KMS-11 (cell line): ENCODE data around the gene C2.
"Not testable (repeated sequence)": the region's sequence is repeated elsewhere in the genome, so short reads cannot be mapped to it uniquely, and the experiment has no call there.

Experiments used
- H2AFZ ChIP-seq: fragments of 200-600 bp; sonication (generic); 2 replicates; pipeline ENCODE4 v1.6.1; 2016; ENCODE audit warnings: antibody characterized with exemption, mixed run types, low read depth
- H3K27ac ChIP-seq: fragments of 200-600 bp; sonication (generic); 2 replicates; pipeline ENCODE4 v1.6.1; 2016; ENCODE audit warnings: mild to moderate bottlenecking, mixed run types
- H3K27me3 ChIP-seq: fragments of 200-600 bp; sonication (generic); 2 replicates; pipeline ENCODE4 v1.6.1; 2017; ENCODE audit warnings: mild to moderate bottlenecking, low read depth, mixed run types, moderate library complexity; ENCODE audit not compliant: insufficient read depth
- H3K36me3 ChIP-seq: fragments of 200-600 bp; sonication (generic); 2 replicates; pipeline ENCODE4 v1.6.1; 2017; ENCODE audit warnings: mild to moderate bottlenecking, mixed run types; ENCODE audit not compliant: insufficient read depth
- H3K4me1 ChIP-seq: fragments of 200-600 bp; sonication (generic); 2 replicates; pipeline ENCODE4 v1.6.1; 2016; ENCODE audit warnings: mild to moderate bottlenecking, low read depth, mixed run types; ENCODE audit not compliant: poor library complexity, severe bottlenecking
- H3K4me2 ChIP-seq: fragments of 200-600 bp; sonication (generic); 2 replicates; pipeline ENCODE4 v1.7.0; 2016; ENCODE audit warnings: mild to moderate bottlenecking, mixed run types
- H3K4me3 ChIP-seq: fragments of 200-600 bp; sonication (generic); IDR thresholded peaks from 2 replicates; pipeline ENCODE4 v1.6.1; 2017; ENCODE audit warnings: low read depth, low read length, mixed read lengths; ENCODE audit not compliant: insufficient read depth
- H3K79me2 ChIP-seq: fragments of 200-600 bp; sonication (generic); 2 replicates; pipeline ENCODE4 v1.6.1; 2016; ENCODE audit warnings: low read depth, mixed run types; ENCODE audit not compliant: insufficient read depth
- H3K9ac ChIP-seq: fragments of 200-600 bp; sonication (generic); 2 replicates; pipeline ENCODE4 v1.6.1; 2016; ENCODE audit warnings: mild to moderate bottlenecking, mixed run types
- H4K20me1 ChIP-seq: fragments of 200-600 bp; sonication (generic); 2 replicates; pipeline ENCODE4 v1.6.1; 2016; ENCODE audit warnings: mild to moderate bottlenecking, mixed run types; ENCODE audit not compliant: insufficient read depth
- TF ChIP-seq, protein P1 (sequence below): fragments of 200-600 bp; sonication (generic); conservative IDR thresholded peaks from 2 replicates; pipeline ENCODE4 v1.6.1; 2017; ENCODE audit warnings: low read depth, mild to moderate bottlenecking, antibody characterized with exemption, low read length, moderate library complexity, mixed read lengths

Gene C2

DNA sequence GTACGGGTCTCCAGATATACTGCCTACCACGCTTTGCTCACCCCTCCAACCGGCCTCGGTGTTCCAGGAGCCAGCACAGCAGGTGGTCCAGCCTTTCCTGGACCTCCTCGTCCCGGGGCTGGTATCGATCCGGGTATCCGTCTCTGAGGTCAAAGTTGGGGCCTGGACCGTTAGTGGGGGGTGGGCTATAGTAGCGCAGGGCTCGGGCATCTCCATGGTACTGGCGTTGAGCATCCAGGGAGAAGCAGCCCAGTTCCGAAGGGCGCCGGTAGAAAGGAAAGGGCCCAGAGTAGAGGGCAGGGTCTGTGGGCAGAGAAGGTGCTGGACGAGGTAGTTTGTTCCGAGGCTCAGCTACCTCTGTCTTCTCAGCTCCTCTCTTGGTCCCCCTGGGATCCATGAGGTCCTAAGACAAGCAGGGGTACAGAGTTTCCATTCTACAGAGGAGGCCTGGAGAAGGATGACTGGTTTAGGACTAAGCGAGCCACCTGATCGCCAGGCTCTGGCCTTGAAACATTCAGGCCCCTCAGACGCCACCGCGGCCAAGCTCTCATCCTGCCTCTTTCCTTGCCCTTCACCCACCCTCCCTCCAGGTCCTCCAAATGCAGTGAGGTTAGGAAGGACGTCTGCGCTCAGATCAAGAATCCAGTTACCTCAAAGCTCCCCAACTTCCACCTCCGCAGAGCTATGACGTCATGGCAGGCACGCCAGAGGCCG is 43.9 kb downstream of the C2 start:
- peak overlapping the region; percentile 87 for H3K27ac ChIP-seq
- TF ChIP-seq, protein P1, sequence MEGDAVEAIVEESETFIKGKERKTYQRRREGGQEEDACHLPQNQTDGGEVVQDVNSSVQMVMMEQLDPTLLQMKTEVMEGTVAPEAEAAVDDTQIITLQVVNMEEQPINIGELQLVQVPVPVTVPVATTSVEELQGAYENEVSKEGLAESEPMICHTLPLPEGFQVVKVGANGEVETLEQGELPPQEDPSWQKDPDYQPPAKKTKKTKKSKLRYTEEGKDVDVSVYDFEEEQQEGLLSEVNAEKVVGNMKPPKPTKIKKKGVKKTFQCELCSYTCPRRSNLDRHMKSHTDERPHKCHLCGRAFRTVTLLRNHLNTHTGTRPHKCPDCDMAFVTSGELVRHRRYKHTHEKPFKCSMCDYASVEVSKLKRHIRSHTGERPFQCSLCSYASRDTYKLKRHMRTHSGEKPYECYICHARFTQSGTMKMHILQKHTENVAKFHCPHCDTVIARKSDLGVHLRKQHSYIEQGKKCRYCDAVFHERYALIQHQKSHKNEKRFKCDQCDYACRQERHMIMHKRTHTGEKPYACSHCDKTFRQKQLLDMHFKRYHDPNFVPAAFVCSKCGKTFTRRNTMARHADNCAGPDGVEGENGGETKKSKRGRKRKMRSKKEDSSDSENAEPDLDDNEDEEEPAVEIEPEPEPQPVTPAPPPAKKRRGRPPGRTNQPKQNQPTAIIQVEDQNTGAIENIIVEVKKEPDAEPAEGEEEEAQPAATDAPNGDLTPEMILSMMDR, result no peak
- H3K79me2 ChIP-seq, result no peaks in the 10 kb centered on the region; the same call in 1 of the 2 replicates
- no peaks in the 10 kb centered on the region for H3K36me3 ChIP-seq
- peak overlapping the region; percentile 77 for H3K9ac ChIP-seq
- H3K27me3 ChIP-seq, result no peaks in the 10 kb centered on the region
- H4K20me1 ChIP-seq, result no peaks in the 10 kb centered on the region
- H3K4me2 ChIP-seq, result peak overlapping the region; percentile 89
- peaks cover 11% of the 10 kb centered on the region for H3K4me1 ChIP-seq
- H3K4me3 ChIP-seq, result no peak overlapping the region
- peak overlapping the region; percentile 80; the same call in 1 of the 2 replicates for H2AFZ ChIP-seq

DNA sequence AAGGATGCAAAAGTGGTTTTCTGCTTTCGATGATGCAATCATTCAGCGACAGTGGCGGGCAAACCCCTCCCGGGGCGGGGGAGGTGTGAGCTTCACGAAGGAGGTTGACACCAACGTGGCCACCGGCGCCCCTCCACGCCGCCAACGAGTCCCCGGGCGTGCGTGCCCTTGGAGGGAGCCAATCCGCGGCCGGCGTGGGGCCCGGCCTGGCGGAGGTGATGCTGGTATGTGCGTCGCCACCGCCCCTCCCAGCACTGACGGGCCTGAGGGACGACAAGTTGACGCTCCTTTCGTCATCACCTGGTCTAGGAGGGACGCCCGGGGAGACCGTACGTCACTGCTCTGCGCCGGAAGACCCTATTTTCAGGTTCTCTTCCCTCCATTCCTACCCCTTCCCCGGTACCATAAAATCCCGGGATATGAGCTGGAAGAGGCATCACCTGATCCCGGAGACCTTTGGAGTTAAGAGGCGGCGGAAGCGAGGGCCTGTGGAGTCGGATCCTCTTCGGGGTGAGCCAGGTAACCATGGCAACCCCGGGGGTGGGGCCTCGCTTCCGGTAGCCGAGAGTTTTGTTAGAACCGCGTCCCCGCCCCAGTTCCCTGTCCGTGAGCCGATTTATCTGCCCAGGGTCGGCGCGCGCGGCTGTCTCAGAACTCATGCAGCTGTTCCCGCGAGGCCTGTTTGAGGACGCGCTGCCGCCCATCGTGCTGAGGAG is 44.6 kb downstream of the C2 start, which contains the start of gene DXO:
Gene DXO (minus strand): TSS at position 146 of the 716 bp plus-strand sequence. CDS start 463 bp downstream, outside the sequence.
- peak within 1 kb of the TSS; percentile 87 for H3K27ac ChIP-seq
- TF ChIP-seq, protein P1, result no peak; the same call in 1 of the 2 replicates
- H3K9ac ChIP-seq, result peak within 1 kb of the TSS; percentile 77
- H3K4me2 ChIP-seq, result peak within 1 kb of the TSS; percentile 98
- H3K79me2 ChIP-seq, result no peaks in the 10 kb centered on the region; the same call in 1 of the 2 replicates
- peaks cover 11% of the 10 kb centered on the region for H3K4me1 ChIP-seq
- H3K27me3 ChIP-seq, result no peaks in the 10 kb centered on the region
- H3K36me3 ChIP-seq, result no peaks in the 10 kb centered on the region
- peak within 1 kb of the TSS; percentile 80 for H2AFZ ChIP-seq
- H3K4me3 ChIP-seq, result peak within 1 kb of the TSS; percentile 45
- H4K20me1 ChIP-seq, result no peaks in the 10 kb centered on the region

DNA sequence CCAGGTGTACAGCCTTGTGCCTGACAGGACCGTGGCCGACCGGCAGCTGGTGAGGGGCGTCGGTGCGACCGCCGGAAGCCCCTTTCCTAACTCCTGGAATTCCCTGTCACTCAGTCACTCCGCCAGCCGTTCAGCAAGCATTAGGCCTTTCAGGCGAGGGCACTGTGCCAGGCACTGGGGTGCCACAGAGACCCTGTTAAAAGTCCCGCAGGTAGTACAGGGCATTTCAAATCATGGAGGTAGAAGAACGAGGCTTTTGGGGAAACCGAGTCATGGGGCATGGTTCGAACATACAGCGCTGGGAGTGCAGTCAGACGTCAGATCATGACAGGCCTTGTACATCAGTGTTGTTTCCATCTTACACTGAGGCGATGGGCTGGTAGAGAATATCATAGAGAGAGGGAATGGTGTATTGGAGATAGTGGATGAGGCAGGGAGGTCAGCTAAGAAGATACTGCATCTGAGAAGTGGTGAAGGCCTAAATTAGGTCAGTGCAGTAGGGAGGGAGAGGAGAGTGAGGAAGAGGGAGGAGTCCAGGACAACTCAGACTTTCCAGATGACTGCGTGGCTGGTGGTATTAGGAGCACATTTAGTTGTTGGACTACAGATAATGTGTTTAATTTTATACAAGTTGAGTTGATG is 45.3 kb downstream of the C2 start:
- Histone ChIP-seq H3K4me3 (peak overlapping the region; percentile 45), H3K9ac (peak overlapping the region; percentile 77), H3K27me3 (no peaks in the 10 kb centered on the region), H2AFZ (peak overlapping the region; percentile 80), H3K79me2 (no peaks in the 10 kb centered on the region; the same call in 1 of the 2 replicates), H3K4me2 (peak overlapping the region; percentile 98), H4K20me1 (no peaks in the 10 kb centered on the region), H3K27ac (peak overlapping the region; percentile 87), H3K36me3 (no peaks in the 10 kb centered on the region), H3K4me1 (peaks cover 11% of the 10 kb centered on the region)
- TF ChIP-seq, protein P1, result no peak; the same call in 1 of the 2 replicates

DNA sequence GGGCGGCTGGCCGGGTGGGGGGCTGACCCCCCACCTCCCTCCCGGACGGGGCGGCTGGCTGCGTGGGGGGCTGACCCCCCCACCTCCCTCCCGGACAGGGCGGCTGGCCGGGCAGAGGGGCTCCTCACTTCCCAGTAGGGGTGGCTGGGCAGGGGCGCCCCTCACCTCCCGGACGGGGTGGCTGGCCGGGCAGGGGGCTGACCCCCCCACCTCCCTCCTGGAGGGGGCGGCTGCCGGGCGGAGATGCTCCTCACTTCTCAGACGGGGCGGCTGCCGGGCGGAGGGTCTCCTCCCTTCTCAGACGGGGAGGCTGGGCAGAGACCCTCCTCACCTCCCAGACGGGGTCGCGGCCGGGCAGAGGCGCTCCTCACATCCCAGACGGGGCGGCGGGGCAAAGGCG is 48.5 kb downstream of the C2 start:
- not testable (repeated sequence) for H3K9ac ChIP-seq, H2AFZ ChIP-seq, H3K4me3 ChIP-seq, H3K27me3 ChIP-seq, H3K36me3 ChIP-seq, H3K27ac ChIP-seq, H3K79me2 ChIP-seq, H4K20me1 ChIP-seq, H3K4me2 ChIP-seq
- peaks cover 11% of the 10 kb centered on the region for H3K4me1 ChIP-seq
